Measurements from ENCODE around the gene SOX12. TPM values are rescaled to one million over a fixed set of nuclear protein-coding genes. Genes with fewer than 3 reads are reported as not detected.

Gene SOX12
- total RNA-seq, 4 donors from 2014 or later: 1.1 to 4.1 (median 2.0) TPM

DNA sequence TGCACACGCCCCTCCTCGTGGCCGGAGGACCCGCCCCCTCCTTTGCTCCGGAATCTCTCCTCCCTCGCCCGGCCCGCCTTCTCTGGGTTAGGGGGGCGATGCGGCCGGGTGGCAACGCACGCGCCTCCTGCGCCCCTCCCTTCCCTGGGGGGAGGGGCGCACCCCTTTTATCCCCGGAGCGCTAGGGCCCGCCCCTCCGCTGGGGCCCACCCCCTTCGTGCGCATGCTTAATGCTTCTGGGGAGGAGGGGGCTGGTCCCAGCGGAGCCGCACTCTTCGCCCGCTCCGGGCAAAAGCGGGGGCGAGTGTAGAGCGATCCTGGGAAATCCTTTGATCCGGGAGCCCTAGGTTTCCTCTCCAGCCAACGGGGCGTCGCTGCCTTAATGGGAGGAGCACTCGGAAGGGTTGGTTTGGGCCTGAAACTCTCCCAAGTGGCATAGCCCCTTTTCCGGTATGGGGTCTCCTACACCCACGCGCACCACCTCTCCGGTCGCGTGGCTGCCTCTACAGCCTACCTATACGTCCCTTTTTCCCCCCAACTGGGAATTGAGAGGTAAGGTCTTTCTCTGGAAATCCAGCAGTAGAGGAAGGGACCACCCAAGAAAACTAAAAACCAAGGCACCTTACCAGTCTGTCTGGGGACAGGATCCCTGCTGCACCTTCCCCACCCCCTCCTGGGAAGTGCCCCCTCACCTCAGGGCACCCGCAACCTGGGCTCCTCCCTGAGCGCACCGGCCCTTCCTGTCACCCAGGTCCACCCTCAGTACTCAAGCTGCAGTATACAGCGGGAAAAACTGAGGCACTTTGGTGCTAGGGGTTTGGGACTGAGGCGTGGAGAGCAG is 2.1 kb downstream of the SOX12 start:
- TF ChIP-seq, protein P1, sequence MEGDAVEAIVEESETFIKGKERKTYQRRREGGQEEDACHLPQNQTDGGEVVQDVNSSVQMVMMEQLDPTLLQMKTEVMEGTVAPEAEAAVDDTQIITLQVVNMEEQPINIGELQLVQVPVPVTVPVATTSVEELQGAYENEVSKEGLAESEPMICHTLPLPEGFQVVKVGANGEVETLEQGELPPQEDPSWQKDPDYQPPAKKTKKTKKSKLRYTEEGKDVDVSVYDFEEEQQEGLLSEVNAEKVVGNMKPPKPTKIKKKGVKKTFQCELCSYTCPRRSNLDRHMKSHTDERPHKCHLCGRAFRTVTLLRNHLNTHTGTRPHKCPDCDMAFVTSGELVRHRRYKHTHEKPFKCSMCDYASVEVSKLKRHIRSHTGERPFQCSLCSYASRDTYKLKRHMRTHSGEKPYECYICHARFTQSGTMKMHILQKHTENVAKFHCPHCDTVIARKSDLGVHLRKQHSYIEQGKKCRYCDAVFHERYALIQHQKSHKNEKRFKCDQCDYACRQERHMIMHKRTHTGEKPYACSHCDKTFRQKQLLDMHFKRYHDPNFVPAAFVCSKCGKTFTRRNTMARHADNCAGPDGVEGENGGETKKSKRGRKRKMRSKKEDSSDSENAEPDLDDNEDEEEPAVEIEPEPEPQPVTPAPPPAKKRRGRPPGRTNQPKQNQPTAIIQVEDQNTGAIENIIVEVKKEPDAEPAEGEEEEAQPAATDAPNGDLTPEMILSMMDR (IDR thresholded peaks at IDR 0.05; ENCODE audit: low read depth): no peak

DNA sequence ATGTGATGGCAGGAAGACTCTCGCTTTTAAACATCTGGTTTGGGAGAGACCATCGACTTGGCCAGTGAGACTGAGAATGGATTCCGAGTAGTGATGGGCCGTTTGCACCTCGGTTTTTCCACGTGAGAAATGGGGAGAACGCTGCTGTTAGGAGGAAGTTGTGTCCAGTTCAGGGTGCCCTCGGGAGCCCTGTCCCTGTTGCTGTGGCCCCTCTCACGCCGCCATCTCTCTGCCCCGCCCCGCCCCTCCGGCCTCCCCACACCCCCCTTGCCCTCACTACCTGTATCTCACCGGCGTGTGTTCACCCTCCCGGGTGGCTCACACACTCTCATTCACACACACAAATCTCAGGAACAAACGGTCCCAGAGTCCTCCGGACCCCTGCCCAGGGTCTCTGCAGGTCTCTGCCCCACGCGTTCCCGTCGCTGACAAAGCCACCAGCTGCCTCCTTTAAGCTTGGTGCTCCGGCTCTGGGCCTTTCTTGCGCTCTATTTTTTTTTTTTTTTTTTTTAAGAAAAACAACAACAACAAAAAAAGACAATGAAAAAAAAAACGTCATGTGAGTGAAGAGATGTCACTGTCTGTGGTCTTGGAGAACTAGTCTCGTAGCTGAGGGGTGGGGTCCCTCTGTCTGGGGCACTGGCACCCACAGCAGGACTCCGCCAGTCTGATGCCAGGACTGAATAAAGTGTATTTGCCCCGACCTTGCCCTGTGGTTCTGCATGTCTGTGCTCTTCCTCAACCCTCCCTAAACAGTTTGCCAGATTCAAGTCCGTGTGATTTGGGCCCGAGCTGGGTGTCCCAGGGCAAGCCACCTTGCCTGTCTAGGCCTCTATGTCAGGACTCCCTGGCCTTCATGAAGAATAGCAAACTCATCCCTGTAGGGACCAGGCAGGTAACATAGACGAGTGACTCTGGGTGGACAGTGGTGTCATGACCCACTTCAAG is 2.9 kb downstream of the SOX12 start:
- TF ChIP-seq, protein P1 (IDR thresholded peaks at IDR 0.05; ENCODE audit: low read depth): no peak

DNA sequence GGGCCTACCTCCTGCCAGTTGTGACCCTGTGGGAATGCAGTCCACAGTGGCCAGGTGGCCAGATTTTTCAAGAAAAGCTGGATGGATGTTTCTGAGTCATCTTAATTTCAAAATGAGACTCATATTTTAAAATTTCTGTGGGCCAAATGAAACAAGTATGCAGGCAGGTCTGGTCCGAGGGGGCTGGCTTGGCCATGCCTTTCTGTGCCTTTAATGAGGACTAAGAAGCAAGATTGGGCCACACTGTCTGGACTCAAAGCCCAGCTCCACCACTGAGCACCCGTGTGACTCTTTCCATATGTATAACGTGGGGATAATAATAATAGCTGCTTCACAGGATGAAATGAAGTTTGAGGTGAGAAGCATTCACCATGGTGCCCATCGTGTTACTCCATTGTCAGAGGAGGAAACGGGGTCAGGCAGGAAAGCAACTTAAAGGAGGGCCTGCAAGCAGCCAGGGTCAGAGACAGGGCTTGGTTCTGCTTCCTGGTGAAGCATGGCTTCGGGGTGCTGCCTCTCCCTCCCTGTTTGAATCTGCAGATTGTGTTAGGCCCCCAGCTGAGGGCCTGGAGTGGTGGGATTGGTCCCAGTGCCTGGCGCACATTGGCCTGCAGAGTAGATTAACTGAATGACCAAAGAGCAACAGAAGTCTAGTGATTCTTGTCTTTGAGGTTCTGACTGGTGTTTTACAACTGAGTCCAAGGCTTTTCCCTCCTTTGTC is 3.8 kb downstream of the SOX12 start:
- TF ChIP-seq, protein P1 (IDR thresholded peaks at IDR 0.05; ENCODE audit: low read depth): no peak

DNA sequence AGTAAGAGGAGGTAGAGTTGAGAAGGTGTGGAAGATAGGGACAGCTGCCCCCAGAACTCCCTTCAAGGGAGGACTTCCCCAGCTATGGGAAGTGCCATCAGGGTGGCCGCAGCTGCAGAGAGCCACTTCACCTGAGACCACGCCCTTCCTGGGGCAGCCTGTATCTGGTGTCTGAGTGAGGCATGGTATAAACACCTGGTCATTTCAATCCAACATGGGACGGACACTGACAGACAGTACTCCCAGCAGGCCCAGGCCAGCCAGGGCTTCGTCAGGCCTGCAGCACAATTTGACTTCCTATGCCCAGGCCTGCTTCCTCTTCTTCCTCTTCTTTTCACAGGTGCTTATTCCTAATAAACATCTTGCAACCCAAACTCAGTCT is 4.5 kb downstream of the SOX12 start:
- TF ChIP-seq, protein P1 (IDR thresholded peaks at IDR 0.05; ENCODE audit: low read depth): no peak

DNA sequence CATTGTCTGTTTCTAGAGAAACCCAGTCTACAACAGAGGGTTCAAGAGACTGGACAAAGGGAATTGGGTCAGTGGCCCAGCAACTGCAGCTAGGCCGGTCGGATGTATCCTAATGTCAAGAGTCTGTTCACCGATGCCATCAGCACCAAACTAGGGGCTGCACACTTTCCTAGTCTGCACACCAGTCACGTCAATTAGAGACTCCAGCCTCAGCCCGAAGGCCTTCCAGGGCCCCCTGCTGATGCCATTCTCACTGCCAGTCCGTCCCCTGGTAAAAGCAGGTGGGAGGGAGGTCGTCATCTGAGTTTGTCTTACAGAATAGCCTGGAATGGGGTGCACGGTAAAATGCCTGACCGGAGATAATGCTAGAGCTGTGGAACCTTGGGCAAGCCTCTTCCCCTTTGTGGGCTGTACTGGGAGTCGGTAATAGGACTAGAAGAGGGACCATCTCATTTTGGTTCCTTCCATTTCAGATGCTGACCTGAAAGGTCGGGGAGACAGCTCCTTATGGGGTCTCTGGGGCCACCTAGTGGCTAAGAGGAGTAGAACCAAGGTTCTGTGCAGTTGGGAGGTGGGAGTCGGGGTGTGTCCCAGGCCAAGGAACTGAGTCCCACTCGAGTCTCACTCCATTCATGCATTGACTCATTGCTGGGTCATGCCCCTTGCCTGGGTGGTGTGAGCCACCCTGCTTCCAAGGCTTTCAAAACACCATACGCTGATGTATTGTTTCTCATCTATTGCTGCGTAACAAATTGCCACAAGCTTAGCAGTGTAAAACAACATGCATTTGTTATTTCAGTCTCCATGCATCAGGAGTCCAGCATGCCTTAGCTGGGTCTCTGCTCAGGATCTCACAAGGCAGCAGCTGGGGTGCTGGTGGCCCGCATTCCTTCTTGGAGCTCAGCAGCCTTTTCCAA is 5.1 kb downstream of the SOX12 start:
- TF ChIP-seq, protein P1 (IDR thresholded peaks at IDR 0.05; ENCODE audit: low read depth): no peak

DNA sequence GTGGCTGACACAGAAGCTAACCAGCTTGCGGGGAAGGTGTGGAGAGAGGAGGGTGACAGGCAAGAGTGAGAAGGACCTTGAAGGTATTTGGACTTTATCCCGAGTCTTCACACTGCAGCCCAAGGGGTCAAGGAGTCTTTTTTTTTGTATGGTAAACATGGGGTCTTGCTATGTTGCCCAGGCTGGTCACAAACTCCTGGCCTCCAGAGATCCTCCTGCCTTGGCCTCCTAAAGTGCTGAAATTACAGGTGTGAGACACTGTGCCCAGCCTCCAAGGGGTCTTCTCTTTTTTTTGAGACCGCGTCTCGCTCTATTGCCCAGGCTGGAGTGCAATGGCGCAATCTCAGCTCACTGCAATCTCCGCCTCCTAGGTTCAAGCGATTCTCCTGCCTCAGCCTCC is 9.2 kb downstream of the SOX12 start:
- TF ChIP-seq, protein P1 (IDR thresholded peaks at IDR 0.05; ENCODE audit: low read depth): no peak
